HepG2 (cell line): ENCODE data around the gene TCAP. TPM values are rescaled to one million over a fixed set of nuclear protein-coding genes. Genes with fewer than 3 reads are reported as not detected.
A peak's percentile ranks its signal among the peaks of the same experiment; 100 is the strongest.

Experiments
- FOSL2 ChIP-seq: sonication (generic); formaldehyde crosslinking; IDR thresholded peaks from 2 replicates; pipeline ENCODE4 v1.4.0; 2020; ENCODE audit warnings: missing genetic modification reagents
- FOXO1 ChIP-seq: sonication (generic); formaldehyde crosslinking; IDR thresholded peaks from 2 replicates; pipeline ENCODE4 v1.4.0; 2020; ENCODE audit warnings: missing genetic modification reagents
- IKZF1 ChIP-seq: fragments of 450-650 bp; IDR thresholded peaks from 2 replicates; pipeline ENCODE4 v1.7.1; 2016
- KDM3A ChIP-seq: IDR thresholded peaks from 2 replicates; pipeline ENCODE4 v1.6.1; 2018; ENCODE audit warnings: low read depth, missing compliant biosample characterization
- MAZ ChIP-seq, 2 experiments: sonication (generic) in 1 of 2; formaldehyde crosslinking in 1 of 2; IDR thresholded peaks; 2 replicates each; pipeline versions ENCODE4 v1.5.0 to v1.6.1; 2012 to 2020; ENCODE audit warnings: low read depth in 2 of 2, mild to moderate bottlenecking in 2 of 2, borderline replicate concordance in 1 of 2, improper control_type of control experiment in 1 of 2, low read length in 1 of 2, missing genetic modification reagents in 1 of 2, moderate library complexity in 1 of 2
- MED1 ChIP-seq: sonication (generic); formaldehyde crosslinking; IDR thresholded peaks from 2 replicates; pipeline ENCODE4 v1.4.0; 2020; ENCODE audit warnings: missing genetic modification reagents
- NCOA2 ChIP-seq: sonication (generic); formaldehyde crosslinking; IDR thresholded peaks from 2 replicates; pipeline ENCODE4 v1.8.0; 2022; ENCODE audit warnings: inconsistent platforms
- NFAT5 ChIP-seq: sonication (generic); formaldehyde crosslinking; IDR thresholded peaks from 2 replicates; pipeline ENCODE4 v1.4.0; 2020; ENCODE audit warnings: missing genetic modification reagents
- POGZ ChIP-seq: sonication (generic); formaldehyde crosslinking; IDR thresholded peaks from 2 replicates; pipeline ENCODE4 v1.4.0; 2020; ENCODE audit warnings: mild to moderate bottlenecking, missing genetic modification reagents
- SP140L ChIP-seq: sonication (generic); formaldehyde crosslinking; IDR thresholded peaks from 2 replicates; pipeline ENCODE4 v1.4.0; 2020; ENCODE audit warnings: missing genetic modification reagents, borderline replicate concordance
- TOPORS ChIP-seq: sonication (generic); formaldehyde crosslinking; IDR thresholded peaks from 2 replicates; pipeline ENCODE4 v1.8.0; 2023; ENCODE audit warnings: mild to moderate bottlenecking, missing genetic modification reagents
- TRAFD1 ChIP-seq: sonication (generic); formaldehyde crosslinking; IDR thresholded peaks from 2 replicates; pipeline ENCODE4 v1.5.1; 2020; ENCODE audit warnings: missing genetic modification reagents, mild to moderate bottlenecking, borderline replicate concordance
- ZBTB25 ChIP-seq: IDR thresholded peaks from 2 replicates; pipeline ENCODE4 v1.6.1; 2018; ENCODE audit warnings: missing genetic modification reagents
- ZBTB46 ChIP-seq: sonication (generic); formaldehyde crosslinking; IDR thresholded peaks from 2 replicates; pipeline ENCODE4 v1.4.0; 2020; ENCODE audit warnings: mild to moderate bottlenecking, missing genetic modification reagents, borderline replicate concordance
- ZNF576 ChIP-seq: sonication (generic); formaldehyde crosslinking; IDR thresholded peaks from 2 replicates; pipeline ENCODE4 v1.4.0; 2020; ENCODE audit warnings: mild to moderate bottlenecking, missing genetic modification reagents
- ZNF598 ChIP-seq: sonication (generic); formaldehyde crosslinking; IDR thresholded peaks from 2 replicates; pipeline ENCODE4 v1.5.1; 2020; ENCODE audit warnings: mild to moderate bottlenecking, missing genetic modification reagents, borderline replicate concordance
- ZNF775 ChIP-seq: sonication (generic); formaldehyde crosslinking; IDR thresholded peaks from 2 replicates; pipeline ENCODE4 v1.4.0; 2020; ENCODE audit warnings: missing genetic modification reagents, mild to moderate bottlenecking, moderate library complexity, borderline replicate concordance
- polyA plus RNA-seq, 8 experiments: library from polyadenylated mRNA; depleted of rRNA in 3 of 8; stranded (reverse) in 7 of 8; unstranded in 1 of 8; fragments of >200 nt; fragmentation: Illumina TruSeq in 4 of 8; extraction: Trizol in 4 of 8; gene quantifications; 2 replicates each; pipeline versions ENCODE4 v1.2.1 to v1.2.3, GENCODE V29; 2011 to 2016; ENCODE audit warnings: low read depth in 4 of 8, missing spikeins in 1 of 8, mixed read lengths in 1 of 8; ENCODE audit not compliant: insufficient read depth in 1 of 8
- total RNA-seq, 5 experiments: library from RNA; depleted of rRNA; stranded (reverse); fragments of >200 nt; fragmentation: Illumina TruSeq; extraction: Trizol; gene quantifications; 2 replicates each; pipeline ENCODE4 v1.2.3, GENCODE V29; 2016; ENCODE audit warnings: low read depth in 1 of 5

Gene TCAP
- total and polyA plus RNA-seq, 2 of the 13 experiments (the other 11 are each of a cell fraction or from before 2014, with no cell fraction given) = 0.24 to 0.65 TPM

GRCh38 chr17:39687546-39688474 lies 22.7 kb downstream of the TCAP start, which contains the start of gene PGAP3 (continued):
- TF ChIP-seq NFAT5 (CRISPR knock-in tag) (peak; percentile 70; the same call in 1 of the 2 replicates), ZNF576 (CRISPR knock-in tag) (no peak), ZNF775 (CRISPR knock-in tag) (no peak), TOPORS (CRISPR knock-in tag) (peak; percentile 58; the same call in 1 of the 2 replicates), ZBTB25 (CRISPR knock-in tag) (peak; percentile 99), IKZF1 (no peak), ZBTB46 (CRISPR knock-in tag) (no peak), TRAFD1 (CRISPR knock-in tag) (peak; percentile 43; the same call in 1 of the 2 replicates), MED1 (peak; percentile 66; the same call in 1 of the 2 replicates), ZNF598 (CRISPR knock-in tag) (no peak), NCOA2 (CRISPR knock-in tag) (no peak; the same call in 1 of the 2 replicates), POGZ (CRISPR knock-in tag) (no peak), MAZ (IDR thresholded peaks at IDR 0.05; ENCODE audit: borderline replicate concordance, low read depth, low read length) (no peak), MAZ (CRISPR knock-in tag; IDR thresholded peaks at IDR 0.05; ENCODE audit: low read depth) (peak; percentile 56), SP140L (CRISPR knock-in tag) (peak; percentile 75; the same call in 1 of the 2 replicates), FOSL2 (peak; percentile 70), KDM3A (CRISPR knock-in tag) (peak; percentile 78; the same call in 1 of the 2 replicates), FOXO1 (CRISPR knock-in tag) (0 out of 2 replicates have a peak, but pooled peaks have one; percentile 28)
